GM19043 (cell line): ENCODE results near the gene ZNF385C.

Source experiments
- ATAC-seq: cut with Tn5 transposase; IDR thresholded peaks from one replicate; pipeline ENCODE4 v1.9.1; 2021; ENCODE audit warnings: low read depth; ENCODE audit not compliant: unreplicated experiment

Gene ZNF385C

DNA sequence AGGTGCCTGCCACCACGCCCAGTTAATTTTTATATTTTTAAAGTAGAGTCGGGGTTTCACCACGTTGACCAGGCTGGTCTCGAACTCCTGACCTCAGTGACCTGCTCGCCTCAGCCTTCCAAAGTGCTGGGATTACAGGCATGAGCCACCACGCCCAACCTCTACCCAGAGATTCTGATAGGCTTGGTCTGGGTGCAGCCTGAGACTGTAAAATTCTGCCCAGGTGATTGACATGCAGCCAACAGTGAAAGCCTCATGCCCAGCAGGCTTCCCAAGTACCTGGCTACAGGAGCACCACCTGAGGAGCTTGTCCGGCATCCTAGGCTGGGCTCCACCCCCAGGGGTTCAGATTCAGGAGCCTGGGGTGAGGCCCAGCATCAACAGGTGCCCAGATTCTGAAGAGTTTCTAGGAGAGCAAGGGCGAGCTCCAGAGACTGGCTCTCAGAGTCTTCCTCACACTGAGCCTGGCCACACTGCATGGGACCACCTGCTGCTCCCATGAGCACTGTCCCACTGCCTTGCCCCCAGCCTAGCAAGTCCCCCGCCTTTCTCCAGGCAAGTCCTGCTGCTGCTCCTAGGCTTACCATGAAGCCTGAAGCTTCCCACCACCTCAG is 16.6 kb downstream of the ZNF385C start:
- ATAC-seq: no peak

DNA sequence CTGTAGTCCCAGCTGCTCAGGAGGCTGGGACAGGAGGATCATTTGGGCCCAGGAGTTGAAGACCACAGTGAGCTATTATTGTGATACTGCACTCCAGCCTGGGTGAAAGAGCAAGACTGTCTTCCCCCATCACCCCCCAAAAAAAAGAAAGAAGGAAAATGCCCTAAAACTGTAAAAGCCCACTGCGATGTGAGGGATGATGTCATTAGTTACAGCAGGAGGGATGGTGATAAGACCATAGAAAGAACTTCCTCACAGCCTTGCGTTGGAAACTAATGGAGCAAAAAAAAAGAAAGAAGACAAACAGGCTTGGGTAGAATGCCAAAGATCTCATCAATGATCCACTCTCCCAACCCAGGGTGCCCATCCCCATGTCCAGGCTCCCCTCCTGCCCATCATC is 18.7 kb downstream of the ZNF385C start:
- no peak for ATAC-seq

DNA sequence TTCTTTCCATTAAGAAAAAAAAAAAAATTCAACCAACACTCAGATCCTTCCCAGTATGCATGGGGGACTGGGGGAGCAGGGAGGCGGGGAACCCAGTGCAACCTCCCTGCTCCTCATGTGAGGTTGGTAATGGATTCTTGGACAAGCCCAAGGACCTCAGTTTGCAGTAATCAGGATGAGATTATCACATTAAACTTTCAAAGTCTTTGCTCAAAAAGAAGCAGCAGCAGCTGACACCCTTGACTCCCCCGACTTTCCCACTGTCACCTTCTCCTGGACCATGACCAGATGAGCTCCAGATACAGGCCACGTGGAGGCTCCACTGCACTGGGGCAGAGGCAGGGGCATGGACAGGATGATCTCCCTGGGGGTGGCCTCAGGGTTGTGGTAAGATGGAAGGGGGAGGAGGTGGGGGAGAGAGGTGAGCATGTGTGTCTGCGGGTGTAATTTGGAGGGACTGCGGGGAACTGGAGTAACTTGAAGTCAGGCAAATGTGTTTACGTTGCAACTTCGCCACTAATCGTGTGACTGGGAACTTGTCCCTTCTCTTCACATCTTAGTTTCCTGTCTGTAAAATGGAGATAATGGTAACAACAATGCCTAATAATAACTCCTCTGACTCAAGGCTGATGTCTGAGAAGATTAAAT is 19.8 kb downstream of the ZNF385C start:
- ATAC-seq: no peak

DNA sequence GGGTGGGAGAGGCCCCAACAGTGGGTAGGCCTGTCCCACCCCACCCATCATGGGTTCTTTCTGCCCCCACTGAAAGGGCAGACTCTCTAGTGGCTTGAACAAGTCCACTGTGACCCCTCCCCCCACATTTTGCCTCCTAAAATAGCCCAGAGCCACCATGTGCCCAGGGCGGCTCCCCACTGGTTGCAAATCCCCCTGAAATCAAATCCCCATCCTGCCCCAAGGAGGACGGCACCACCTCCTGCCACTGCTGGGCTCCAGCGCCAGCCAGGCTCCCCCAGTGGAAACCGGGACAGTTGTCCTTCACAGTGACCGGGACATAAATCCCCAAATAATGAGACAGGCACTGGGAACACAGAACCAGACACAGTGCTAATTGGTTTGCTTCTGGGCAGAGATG is 20.5 kb downstream of the ZNF385C start:
- ATAC-seq: no peak

DNA sequence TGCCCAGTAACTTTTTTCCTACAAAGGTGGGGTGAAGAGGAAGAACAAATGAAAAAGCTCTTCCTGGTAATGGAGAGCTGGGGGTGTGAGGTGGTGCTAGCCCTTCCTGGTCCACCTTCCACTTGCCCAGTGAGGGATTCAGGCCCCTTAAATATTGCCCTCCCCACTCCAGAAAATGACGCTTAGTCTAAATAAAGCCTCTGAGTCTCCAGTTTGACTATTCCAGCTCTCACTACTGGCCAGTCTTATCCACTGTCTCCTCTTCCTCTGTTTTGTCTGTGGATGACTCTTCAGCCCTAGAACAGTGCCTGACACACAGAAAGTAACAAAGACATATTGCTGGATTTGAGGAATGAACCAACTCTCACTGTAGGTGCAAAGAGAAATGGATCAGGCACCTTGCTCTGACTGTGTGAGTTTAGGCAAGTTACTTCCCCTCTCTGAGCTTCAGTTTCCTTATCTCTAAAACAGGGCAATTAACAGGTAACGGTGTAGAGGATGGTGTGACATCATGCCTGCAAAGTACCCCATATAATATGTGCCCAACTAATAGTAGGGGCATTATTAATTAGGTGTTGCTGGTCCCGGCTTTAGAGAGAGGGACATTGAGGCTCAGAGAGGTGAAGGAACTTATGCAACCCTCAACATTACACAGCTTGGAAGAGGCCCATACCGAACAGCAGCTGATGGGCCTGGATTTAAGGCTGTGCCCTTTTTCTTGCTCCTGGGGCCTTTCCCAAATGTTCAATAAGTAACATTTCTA is 21.3 kb downstream of the ZNF385C start:
- ATAC-seq: no peak

DNA sequence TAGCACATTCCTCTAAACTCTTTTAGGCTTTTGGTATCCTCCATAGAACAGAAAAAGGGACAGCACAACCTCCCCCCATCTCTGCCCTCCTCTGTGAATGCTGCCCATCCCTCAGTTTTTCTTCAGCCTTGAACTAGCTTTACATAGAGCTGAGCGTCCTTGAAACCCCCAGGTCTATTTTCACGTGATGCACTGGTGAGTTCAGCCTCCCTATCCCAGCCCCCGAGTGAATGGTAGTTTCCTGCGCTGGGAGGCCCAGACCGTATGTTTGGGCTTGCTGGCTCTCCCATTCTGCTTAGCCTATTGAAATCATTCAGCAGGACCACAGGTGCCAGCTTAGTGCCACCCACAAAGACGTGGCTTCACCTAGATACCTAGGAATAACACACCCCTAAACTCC is 22.5 kb downstream of the ZNF385C start:
- no peak for ATAC-seq

DNA sequence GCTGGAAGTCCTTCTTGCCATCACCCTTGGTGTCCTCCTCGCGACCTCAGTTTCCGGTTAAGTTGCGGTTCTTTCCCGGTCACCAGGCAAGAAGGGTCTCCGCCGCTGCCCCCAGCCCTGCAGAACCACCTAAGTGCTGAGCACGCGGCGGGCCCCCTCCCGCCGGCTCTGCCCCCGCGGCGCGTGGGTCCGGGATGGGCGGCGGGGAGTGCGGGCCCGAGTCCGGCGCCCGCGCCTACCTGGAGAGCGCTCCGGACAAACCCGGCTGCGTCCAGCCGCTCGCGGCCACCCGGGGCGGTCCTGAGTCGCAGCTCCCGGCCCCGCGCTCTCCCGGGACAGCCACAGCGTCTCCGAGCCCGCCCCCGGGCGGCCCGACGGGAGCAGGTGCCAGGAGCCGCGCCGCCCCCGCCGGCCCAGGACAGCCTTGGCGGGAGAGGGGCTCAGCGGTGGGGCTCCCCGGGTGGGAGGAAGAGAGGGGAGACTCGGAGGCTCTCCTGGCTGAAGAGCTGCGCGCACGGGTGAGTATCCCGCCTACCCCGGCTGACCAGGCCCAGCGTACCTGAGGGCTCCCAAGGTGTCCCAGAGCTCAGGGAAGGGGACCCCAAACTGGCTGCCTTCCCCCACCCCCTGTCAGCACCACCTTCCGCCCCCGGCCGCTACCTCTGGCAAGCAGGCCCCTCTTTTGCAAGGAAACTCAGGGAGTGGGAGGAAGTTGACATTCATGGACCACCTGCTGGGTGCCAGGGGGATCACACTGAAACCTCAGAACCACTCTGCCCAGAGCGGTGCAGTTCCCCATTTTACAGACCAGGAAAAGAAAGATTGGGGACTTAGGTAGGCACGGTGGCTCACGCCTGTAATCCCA is 25.7 kb downstream of the ZNF385C start:
- no peak for ATAC-seq

DNA sequence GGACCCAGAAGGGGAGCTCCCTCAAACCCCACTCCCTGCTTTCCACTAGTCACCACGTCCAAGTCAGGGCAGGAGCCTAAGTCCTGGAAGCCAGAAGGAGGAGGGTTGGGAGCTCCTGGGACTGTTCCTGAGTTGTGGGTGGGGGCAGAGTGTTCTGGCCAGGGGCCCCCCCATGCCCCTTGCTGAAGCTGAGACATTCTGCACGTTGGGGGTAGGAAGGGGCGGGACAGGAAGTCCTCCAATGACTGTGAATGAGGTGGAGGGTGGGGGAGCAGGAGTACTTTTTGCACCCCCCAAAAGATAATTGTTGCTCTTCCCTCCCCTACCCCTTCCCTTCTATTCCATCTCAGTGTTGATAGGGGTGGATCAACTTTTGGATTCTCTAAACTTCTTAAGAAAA is 26.5 kb downstream of the ZNF385C start:
- ATAC-seq: no peak

DNA sequence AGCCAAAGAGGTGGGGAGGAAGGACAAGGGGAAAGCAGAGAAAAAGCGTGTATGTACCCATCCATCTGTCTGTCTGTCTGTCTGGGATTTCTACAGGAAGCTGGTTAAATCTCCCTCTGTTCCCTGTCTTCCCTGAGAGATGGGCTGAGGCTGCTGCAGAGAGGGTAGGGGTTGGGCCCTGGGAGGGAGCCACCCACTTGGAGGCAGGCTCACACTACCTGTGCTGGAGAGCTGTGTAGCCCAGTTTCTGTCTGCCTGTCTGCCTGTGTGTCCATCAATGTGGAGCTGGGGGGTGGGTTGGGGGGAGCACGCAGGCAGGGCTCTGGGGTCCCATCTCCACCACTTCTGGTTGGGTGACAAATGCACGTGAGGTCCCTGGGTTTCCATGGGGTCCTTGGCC is 29.3 kb downstream of the ZNF385C start:
- ATAC-seq: no peak

DNA sequence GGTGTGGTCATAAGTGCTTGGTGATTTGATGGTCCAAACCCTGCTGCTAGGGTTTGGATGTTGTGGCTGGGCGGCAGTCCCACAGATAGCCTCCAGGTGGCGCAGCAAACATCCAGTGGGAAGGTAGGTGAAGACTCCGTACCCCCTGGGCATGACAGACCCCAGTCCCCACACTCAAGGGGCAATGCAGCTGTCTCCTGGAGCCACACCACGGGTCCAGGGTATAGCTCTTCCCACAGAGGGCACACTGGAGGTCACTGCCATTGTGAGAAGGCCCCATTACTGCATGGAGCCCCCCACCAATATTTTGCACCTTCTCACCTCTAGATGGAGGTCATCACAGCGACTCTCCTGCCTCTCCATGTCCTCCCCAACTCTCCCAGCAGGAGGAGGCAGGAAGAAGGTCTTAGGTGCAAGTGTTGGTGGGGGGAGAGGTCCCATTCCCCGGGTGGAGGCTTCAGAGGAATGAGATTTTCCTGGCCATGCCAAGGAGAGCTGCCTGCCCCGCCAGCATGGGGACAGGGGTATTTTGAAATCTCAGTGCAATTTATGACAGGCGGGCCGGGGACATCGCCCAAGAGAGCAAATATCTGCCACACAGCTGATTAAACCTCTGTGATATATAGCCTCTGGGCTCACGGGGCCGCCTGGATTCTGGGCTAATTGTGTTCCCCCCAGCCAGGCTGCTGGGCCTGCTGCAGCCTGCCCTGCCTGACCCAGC is 30.7 kb downstream of the ZNF385C start:
- no peak for ATAC-seq

DNA sequence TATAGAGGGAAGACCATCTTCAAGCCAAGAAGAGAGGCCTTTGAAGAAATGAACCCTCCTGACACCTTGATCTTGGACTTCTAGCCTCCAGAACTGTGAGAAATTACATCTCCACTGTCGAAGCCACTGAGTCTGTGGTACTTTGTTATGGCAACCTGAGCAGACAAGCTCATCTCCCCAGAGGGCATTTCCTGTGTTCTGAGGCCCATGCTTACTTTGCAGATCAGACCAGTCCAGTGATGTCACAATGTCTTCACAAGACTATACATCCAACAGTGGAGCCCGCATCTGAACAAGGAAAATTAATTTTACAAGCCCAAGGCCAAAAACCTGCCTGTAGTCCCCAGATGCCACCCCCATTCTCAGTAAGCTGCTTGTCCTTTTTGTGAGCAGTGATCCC is 33.1 kb downstream of the ZNF385C start:
- no peak for ATAC-seq

DNA sequence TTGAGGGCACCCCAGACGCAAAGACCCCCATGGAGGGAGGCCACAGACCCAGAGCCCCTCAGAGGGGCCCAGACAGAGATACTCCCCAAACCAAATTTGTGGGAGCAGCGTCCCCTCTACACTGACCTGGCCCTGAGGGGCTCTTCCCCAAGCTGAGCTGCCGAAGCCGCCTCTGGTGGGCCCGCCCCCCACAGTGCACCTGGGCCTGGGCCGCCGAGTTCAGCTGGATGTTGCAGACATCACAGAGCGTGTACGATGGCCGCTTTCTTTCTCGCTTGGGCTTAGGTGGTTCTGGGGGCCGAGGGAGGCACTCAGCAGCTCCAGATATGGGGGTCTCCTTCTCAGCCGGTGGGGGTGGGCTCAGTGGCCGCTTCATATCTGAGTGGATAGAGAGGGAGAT is 35.6 kb downstream of the ZNF385C start:
- ATAC-seq: no peak

DNA sequence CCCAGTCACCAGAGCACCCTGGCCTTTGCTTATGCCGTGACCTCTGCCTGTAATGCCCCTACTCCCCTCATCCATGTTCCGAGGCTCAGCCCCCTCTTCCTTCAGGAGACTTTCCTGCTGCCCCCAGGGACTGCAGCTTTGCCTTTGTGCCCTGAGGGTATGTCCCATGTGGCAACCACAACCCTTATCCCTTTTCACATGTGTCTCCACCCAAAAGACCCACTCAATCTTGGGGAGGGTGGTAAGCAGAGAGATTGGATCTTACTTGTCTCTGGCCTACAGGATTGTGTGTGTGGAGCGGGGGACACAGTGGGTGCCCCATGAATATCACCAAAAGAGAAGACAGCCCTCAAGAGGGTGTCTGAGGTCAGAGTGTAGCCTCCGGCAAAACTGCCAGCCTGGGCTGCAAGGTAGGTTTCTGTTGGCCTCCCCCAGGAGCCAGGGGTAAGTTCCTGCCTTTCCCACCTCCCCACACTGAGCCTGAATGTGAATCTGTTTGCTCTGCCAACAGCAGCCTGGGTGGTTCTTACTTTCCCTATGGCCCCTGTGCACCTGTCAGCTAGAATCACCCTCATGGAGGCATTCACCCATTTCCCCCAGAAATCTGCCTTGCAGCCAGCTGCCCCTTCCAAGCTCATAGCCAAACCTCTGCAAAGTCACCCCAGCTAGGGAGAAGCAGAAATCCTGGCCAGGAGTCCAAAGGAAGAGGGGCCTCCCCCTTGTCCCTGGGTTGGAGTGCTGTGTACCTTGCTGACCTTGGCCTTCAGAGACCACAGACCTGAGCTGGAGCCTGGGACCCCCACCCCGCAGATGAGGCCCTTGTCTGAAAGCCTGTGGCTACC is 36.4 kb downstream of the ZNF385C start:
- no peak for ATAC-seq

DNA sequence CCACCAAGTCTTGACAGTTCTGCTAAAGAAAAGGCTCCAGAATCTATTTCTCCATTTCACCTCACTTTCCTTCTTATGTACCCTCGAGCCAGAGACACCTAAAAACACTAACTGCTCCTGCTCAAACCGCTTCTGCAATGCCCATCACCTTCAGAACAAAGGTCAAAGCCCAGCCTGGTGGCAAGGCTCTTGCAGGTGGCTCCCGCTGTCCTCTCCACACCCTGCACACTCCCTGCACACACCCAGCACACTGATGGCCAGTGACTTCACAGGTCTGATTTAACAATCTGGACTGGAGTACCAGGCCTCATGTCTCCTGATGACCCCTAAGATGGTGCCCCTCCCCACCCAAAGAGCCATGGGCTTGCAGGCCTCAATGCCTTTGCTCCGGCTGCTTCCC is 38.0 kb downstream of the ZNF385C start:
- ATAC-seq: no peak

DNA sequence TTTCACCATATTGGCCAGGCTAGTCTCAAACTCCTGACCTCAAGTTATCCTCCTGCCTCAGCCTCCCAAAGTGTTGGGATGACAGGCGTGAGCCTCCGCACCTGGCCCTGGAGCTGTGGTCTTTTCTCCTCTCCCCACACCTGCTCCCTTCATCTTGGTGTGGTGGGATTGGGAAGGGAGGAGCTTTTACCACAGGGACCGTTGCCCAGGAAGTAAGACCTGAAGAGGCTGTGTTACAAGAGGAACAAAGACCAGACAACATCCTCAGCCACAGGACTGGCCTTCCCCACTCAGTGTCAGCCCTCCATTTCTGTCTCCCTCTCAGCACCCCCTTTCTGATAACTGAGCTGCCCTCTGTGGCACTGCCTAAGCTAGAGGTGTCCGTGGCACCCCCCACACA is 38.5 kb downstream of the ZNF385C start:
- ATAC-seq: no peak

DNA sequence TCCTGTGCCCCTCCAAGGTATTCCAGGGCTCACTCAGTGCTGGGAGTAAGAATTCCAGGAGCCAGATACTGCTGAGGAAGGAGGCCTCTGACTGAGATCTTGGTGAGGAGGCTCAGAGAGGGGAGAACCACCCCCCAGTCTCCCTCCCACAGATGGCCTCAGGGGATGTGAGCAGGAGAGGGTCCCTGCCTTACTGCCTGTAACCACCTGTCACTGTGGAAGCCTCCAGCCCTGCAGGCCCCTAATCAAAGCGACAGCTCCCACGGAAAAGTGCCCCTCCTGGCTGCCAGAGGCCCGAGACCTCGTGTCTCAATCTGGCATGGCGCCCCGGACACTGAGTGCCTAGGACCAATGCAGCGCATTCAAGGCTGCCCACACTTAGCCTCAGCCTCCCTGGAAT is 40.2 kb downstream of the ZNF385C start:
- ATAC-seq: no peak

DNA sequence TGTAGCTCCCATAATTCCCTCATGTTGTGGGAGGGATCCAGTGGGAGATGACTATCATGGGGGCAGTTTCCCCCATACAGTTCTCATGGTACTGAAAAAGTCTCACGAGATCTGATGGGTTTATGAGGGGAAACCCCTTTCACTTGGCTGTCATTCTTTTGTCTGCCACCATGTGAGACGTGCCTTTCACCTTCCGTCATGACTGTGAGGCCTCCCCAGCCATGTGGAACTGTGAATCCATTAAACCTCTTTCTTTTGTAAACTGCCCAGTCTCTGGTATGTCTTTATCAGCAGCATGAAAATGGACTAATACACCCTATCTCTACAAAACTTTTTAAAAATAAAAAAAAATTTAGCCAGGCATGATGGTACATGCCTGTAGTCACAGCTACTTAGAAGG is 41.6 kb downstream of the ZNF385C start:
- ATAC-seq: no peak

DNA sequence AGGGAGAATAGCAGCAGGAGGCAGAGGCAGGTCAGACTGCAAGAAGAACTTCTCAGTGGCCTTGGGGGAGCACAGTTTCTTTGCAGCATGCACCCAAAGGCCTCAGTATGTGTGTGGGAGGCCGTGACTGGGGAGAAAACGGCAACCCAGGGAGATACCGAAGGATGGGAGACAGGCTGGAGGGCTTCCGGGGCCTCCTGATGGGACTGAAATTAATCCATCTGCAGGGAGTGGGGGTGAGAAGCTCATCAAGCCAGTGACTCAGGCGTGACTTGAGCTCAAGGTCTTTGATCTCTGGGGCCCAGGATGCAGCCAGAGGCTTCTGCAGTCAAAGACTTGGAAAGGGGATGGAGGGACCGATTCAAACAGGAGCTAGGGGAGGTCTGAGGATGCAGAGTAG is 42.8 kb downstream of the ZNF385C start:
- no peak for ATAC-seq

DNA sequence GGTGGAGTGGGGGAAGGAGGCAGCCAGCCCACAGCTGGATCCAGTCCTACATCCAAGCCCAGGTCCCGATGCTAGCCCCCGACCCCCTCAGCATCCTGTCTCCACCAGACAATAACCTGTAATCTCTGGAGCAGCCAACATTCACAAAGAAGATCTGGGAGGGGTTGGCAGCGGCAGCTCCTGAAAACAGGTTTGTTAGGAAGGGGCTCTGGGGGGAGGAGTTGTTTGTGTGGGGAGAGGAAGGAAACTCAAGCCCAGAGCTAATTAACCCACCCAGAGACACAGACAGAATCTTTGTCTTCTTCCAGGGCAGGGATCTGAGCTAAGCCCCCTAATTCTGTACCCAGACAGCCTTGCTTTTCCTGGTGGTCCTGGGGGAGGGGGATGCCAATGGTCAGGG is 43.2 kb downstream of the ZNF385C start:
- no peak for ATAC-seq
